Uterus (tissue), 2 donors: ENCODE results near the gene IFI6.
"Not testable (repeated sequence)": the region's sequence is repeated elsewhere in the genome, so short reads cannot be mapped to it uniquely, and the experiment has no call there.

Source experiments
- POLR2A ChIP-seq, 2 donors: fragments of 450-650 bp; IDR thresholded peaks; one replicate each; pipeline ENCODE4 v1.6.1; 2016; ENCODE audit warnings: antibody characterized with exemption in 2 of 2, mild to moderate bottlenecking in 1 of 2, moderate library complexity in 1 of 2
- TF ChIP-seq, protein P1 (sequence below), 4 experiments: fragments of 200-600 bp in 2 of 4; fragments of 450-650 bp in 2 of 4; sonication (generic) in 2 of 4; IDR thresholded peaks; one replicate each; pipeline ENCODE4 v1.5.1; 2016 to 2019; ENCODE audit warnings: antibody characterized with exemption in 4 of 4, mild to moderate bottlenecking in 2 of 4, moderate library complexity in 1 of 4

DNA sequence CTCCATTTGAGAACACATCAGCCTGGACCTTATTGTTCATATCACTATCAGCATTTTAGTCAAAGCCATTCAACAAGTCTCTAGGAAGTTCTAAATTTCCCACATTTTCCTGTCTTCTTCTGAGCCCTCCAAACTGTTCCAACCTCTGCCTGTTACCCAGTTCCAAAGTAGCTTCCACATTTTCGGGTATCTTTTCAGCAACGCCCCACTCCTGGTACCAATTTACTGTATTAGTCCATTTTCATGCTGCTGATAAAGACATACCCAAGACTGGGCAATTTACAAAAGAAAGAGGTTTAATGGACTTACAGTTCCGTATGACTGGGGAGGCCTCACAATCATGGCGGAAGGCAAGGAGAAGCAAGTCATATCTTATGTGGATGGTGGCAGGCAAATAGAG, 9.6 kb upstream of the IFI6 start:
- TF ChIP-seq, protein P1, sequence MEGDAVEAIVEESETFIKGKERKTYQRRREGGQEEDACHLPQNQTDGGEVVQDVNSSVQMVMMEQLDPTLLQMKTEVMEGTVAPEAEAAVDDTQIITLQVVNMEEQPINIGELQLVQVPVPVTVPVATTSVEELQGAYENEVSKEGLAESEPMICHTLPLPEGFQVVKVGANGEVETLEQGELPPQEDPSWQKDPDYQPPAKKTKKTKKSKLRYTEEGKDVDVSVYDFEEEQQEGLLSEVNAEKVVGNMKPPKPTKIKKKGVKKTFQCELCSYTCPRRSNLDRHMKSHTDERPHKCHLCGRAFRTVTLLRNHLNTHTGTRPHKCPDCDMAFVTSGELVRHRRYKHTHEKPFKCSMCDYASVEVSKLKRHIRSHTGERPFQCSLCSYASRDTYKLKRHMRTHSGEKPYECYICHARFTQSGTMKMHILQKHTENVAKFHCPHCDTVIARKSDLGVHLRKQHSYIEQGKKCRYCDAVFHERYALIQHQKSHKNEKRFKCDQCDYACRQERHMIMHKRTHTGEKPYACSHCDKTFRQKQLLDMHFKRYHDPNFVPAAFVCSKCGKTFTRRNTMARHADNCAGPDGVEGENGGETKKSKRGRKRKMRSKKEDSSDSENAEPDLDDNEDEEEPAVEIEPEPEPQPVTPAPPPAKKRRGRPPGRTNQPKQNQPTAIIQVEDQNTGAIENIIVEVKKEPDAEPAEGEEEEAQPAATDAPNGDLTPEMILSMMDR (IDR thresholded peaks at IDR 0.05) = not testable (repeated sequence)
- TF ChIP-seq POLR2A (IDR thresholded peaks at IDR 0.05) = not testable (repeated sequence)
